Ramos (cell line): ENCODE results near the gene ZNF511.

Experiments
- in situ Hi-C: fragments of 300-500 bp; cut with MboI; formaldehyde crosslinking; loops from one replicate; pipeline ENCODE4 v1.14.3; 2022; ENCODE audit warnings: low sequenced_read_pairs; ENCODE audit not compliant: unreplicated experiment

The ZNF511 gene

DNA sequence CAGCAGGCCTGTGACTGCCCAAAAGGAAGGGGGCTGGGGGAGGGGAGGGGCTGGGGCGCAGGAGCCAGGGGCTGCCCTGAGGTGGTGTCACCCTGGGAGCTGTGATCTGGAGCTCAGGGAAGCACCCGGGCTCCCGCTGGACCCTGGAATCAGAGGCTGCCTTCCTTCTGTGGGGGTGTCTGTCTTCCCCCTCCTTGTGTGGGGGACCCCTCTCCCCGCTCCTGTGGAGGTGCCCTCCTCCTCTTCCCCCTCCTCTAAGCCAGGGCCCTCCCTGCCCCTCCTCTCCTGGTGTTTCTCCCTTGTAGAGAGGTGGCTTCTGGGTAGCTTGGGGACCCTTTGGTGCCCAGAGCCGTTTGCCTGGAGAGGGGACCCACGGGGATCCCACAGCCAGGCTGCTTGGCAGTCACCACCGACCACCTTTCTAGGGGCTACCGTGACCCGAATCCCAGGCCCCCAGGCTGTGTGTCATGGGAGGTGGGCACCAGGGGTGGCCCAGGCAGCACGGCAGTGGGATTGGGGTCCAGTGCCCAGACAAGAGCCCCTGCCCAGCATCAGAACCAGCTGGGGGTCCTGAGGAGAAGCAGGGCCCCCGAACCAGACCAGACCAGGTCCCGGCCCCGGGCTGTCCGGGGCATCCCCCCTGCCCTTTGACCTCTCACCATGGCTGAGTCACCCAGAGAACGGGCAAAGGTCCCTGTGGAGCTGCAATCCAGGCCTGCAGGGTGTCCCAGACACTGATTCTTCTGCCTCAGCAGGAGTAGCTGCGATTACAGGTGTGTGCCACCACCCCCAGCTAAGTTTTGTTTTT is 39.2 kb downstream of the ZNF511 start:
- in situ Hi-C loops = no loop called here

GRCh38 chr10:133349160-133349568 is 40.5 kb downstream of the ZNF511 start:
- in situ Hi-C loops = no loop called here

GRCh38 chr10:133349577-133350011 is 40.9 kb downstream of the ZNF511 start:
- in situ Hi-C loops = no loop called here

DNA sequence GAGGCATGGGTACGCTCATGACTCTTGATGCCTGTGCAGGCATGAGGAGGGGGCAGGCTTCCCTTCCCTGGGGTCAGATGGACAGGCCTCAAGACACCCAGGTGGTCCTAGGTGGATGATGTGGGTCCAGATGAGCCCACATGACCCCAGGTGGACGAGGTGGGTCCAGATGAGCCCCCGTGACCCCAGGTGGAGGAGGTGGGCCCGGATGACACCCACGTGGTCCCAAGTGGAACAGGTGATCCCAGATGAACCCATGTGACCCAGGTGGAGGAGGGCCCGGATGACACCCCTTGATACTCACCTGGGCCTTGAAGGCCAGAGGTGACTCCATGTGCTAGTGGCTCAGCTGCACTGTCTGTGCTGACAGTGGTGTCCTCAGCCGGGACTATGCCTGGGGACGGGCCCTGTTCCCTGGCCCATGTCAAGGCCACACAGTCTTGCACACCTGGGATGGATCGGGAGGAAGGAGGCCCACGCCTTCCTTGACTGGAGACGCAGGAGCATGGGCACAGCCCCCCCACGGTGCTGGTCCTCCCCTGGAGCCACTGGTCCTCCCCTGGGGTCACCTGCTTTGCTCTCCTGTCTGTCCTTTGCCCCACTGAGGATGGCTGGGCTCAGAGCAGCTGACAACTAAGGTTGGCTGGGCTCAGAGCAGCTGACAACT is 41.7 kb downstream of the ZNF511 start:
- in situ Hi-C loops = no loop called here

GRCh38 chr10:133350950-133351329 is 42.2 kb downstream of the ZNF511 start:
- in situ Hi-C loops = no loop called here

GRCh38 chr10:133351408-133352318 is 42.9 kb downstream of the ZNF511 start:
- in situ Hi-C loops = no loop called here

GRCh38 chr10:133353202-133353959 is 44.7 kb downstream of the ZNF511 start:
- in situ Hi-C loops = no loop called here

- in situ Hi-C loops = no loop called here
Measured at GRCh38 chr10:133353988-133354605, 45.4 kb downstream of the ZNF511 start.

DNA sequence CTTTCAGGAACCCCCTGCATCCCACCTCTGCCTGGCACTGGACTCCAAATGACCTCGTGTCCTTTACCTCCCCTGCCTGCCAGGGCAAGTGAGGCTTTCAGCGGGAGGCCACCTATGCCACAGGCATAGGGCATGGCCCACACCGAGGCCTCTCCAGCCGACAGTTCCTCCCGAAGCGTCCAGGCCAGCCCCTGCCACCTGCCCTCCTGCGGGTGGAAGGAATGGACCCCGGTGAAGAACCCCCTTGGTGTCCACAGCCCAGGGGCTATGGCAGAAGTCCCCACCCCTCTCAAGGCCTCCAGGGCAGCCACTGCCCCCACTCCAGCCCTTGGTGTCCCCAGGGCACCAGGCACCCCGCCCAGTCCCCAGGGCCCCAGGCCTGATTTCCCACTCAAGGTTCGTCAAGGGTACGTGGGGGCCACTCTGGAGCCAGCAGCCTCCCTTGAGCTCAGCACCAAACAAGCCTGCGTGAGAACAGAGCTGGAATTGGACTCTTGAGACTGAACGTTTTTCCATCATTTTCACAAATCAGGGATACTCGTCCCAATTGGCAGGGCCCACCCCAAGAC is 46.0 kb downstream of the ZNF511 start:
- in situ Hi-C loops = no loop called here

GRCh38 chr10:133355266-133355665 is 46.6 kb downstream of the ZNF511 start:
- in situ Hi-C loops = no loop called here

DNA sequence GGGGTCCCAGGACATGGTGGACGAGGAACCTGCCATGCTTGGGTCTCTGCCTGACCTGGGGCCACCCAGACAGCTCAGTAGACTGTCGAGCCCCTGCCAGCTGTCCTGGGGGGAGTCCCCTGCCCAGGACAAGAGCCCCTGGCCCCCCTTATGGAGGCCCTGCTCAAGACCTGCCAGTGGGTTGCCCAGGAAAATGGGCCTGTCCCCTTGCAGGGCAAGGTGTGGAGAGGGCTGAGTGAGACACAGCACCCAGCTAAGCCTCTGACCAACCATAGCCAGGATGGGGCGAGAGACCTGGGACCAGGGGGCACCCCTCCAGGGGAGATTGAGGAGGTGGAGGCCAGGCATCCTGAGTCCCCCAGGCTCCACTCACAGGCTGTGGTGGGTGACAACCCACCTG is 47.3 kb downstream of the ZNF511 start:
- in situ Hi-C loops = no loop called here

- in situ Hi-C loops = no loop called here
Measured at GRCh38 chr10:133356549-133357284, 48.0 kb downstream of the ZNF511 start.

DNA sequence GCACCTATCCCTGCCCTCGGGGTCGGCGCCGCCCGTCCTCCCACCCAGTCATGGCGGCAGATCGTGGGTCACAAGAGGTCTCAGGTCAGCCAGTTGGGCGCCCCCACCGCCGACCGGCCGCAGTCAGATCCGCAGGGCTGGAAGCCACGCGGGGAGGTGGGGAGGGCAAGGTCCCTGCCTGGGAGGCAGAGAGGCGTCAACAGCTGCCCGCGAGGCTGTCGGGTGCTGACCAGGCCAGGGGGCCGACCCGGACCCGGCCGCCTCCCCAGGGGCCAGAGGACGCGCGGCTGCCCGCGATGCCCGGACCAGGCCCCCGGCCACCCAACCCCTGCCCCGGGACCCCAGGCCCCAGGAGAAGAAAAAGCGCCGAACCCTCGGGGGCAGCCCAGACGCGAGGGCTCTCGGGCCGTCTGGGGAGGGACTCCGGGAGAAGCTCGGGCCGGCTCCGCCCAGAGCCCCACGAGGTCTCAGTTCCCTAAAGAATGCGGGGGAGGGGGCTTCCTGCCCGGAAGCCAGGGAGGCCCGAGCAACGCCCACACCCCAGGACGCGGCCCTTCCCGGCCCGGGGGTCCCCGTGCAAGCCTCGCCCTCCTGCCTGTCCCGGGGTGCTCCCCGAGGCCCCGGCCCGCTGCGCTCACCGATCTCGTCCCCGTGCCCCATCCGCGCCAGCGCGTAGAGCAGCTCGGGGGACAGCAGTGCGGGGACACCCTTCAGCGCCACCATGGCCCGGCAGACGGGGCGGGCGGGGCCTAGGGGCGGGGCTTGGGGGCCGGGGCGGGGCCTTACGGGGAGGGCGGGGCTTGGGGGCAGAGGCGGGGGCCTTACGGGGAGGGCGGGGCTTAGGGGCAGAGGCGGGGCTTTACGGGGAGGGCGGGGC is 48.8 kb downstream of the ZNF511 start, which contains the start of gene FUOM:
Gene FUOM (minus strand): TSS at position 735 of the 877 bp plus-strand sequence. CDS start 12 bp downstream, at position 723.
- in situ Hi-C loops = no loop called here

- in situ Hi-C loops = no loop called here
Measured at GRCh38 chr10:133358162-133358924, 49.6 kb downstream of the ZNF511 start.

DNA sequence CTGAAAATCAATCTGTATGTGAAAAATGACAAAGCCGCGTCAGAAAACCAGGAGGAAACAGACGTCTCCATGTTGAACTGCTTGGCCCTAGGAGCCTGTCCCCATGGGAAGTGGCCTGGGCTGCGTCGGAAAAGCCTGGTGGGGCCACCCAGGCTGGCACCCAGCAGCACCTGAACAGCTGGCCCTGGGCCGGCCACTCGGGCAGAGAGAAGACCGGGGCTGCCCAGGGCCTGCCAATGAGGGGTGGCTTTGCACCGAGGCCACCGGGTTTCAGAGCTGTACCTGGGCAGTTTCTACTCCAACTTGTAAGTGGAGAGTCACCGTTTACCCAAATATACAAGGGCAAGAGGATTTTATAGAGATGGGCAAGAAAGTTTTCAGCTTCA is 50.2 kb downstream of the ZNF511 start:
- in situ Hi-C loops = no loop called here

- in situ Hi-C loops = no loop called here
Measured at GRCh38 chr10:133359554-133359971, 50.8 kb downstream of the ZNF511 start.
